GM19455 (cell line): ENCODE measurements around the gene ARHGEF11.

Experiments used
- ATAC-seq: cut with Tn5 transposase; IDR thresholded peaks from one replicate; pipeline ENCODE4 v1.9.1; 2021; ENCODE audit not compliant: unreplicated experiment

Gene ARHGEF11

GRCh38 chr1:157004327-157004726 is 41.2 kb downstream of the ARHGEF11 start:
- no peak for ATAC-seq

DNA sequence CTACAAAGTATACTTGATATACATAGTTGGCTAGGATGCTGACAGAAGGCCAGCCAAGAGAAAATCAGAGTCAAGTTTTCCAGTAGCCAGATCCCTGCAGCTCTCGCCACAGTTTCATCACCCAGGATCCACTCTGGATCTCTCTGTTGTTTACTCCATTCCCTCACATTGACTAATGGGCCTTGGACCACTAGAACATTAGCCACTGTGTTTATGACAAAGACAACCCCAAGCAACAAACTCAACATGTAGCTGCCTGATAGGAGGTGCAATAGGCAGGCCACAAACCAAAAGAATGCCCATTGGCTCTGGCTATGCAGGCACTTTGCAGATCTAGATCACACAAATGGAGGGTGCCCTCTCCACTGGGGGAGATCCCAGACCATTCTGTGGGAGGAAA is 44.2 kb downstream of the ARHGEF11 start:
- ATAC-seq: no peak

- ATAC-seq: no peak
Observed at GRCh38 chr1:157000686-157001085, 44.9 kb downstream of the ARHGEF11 start.

GRCh38 chr1:156999596-157000320 is 45.8 kb downstream of the ARHGEF11 start:
- ATAC-seq: no peak

- no peak for ATAC-seq
Observed at GRCh38 chr1:156998840-156999500, 46.6 kb downstream of the ARHGEF11 start.

DNA sequence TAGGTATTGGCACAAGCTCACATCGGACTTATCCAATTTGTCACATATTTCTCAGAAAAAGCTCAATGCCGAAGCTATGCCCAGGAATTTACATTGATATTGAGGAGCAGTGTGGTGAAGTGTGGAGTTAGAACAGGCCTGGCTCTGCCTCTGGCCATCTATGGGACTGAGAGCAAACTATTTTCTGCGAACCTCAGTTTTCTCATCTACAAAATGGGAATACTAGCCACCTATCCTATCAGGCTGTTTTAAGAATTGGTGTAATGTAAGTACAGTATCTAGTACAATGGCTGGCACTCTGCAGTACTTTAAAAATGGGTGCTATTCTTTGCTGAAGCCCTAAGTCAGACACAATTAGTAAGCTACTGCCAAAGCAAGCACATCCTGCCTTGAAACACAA is 47.2 kb downstream of the ARHGEF11 start:
- no peak for ATAC-seq

GRCh38 chr1:156995412-156995811 is 50.1 kb downstream of the ARHGEF11 start:
- no peak for ATAC-seq

GRCh38 chr1:156994277-156994676 is 51.3 kb downstream of the ARHGEF11 start:
- ATAC-seq: no peak

GRCh38 chr1:156993426-156994147 is 52.0 kb downstream of the ARHGEF11 start:
- ATAC-seq: no peak

GRCh38 chr1:156992215-156992614 is 53.3 kb downstream of the ARHGEF11 start:
- ATAC-seq: no peak

- no peak for ATAC-seq
Observed at GRCh38 chr1:156987715-156988114, 57.8 kb downstream of the ARHGEF11 start.

GRCh38 chr1:156980551-156980950 is 65.0 kb downstream of the ARHGEF11 start:
- no peak for ATAC-seq

GRCh38 chr1:156975084-156975483 is 70.5 kb downstream of the ARHGEF11 start:
- ATAC-seq: no peak

DNA sequence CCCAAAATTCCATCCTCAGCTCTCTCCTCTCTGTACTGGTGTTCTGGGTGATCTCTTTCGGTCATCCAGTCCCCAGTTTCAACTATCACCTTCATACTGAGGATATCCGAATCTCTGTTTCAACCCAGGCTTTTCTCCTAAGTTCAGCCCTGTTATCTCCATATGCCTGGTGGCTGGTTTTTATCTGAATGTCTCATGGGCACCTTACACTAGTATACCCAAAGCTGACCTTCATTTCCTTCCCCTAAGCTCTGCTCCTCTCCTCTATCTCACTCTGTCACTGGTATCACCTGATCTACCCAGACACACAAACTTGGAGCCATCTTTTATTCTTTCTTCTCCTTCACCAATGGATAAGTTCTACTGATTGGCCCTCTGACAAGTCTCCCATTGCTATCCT is 72.1 kb downstream of the ARHGEF11 start:
- no peak for ATAC-seq

- ATAC-seq: no peak
Observed at GRCh38 chr1:156970017-156970416, 75.5 kb downstream of the ARHGEF11 start.

GRCh38 chr1:156969496-156969895 is 76.0 kb downstream of the ARHGEF11 start:
- ATAC-seq: no peak

DNA sequence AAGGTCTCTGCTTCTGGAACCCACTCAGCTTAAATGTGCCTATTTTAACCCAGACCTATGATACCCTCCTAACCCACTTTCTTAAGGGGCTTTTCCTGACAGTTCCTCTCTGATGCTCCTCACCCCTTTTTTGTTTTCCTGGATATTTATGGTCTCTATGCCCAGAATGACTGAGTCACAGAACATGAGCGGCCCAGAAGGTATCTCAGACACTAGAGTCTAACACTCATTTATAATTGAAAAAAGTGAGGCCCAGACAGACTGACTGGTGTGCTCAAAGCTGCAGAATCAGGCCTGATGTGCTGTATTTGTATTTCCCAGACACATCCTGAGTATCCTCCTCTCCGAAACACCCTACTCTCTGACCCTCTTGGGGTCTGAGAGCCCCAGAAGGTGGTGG is 81.1 kb downstream of the ARHGEF11 start:
- ATAC-seq: no peak

- ATAC-seq: no peak
Observed at GRCh38 chr1:156963621-156964020, 81.9 kb downstream of the ARHGEF11 start.

GRCh38 chr1:156961709-156962108 is 83.8 kb downstream of the ARHGEF11 start:
- no peak for ATAC-seq

DNA sequence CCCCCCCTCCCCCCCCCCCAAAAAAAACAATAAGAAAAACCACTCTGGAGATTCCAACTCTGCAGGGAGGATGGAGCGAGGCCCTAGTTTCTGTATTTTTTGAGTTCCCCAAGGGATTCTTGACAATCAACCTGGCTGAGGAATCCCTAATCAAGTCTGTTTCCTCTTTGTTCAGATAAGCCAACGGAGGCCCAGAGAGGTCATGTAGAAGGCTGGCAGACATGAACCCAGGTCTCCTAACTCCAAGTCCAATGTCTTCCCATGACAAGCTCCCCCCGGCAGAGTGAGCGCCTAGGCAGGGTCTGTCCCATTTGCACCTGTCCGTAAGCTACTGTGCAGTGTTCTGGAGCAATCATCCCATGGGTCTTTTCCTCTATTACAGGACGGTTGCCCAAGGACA is 85.6 kb downstream of the ARHGEF11 start:
- ATAC-seq: no peak

GRCh38 chr1:156959414-156959813 is 86.1 kb downstream of the ARHGEF11 start:
- no peak for ATAC-seq

- ATAC-seq: no peak
Observed at GRCh38 chr1:156958247-156958714, 87.3 kb downstream of the ARHGEF11 start.
